Subcutaneous preadipocyte (primary cell): Measurements from ENCODE around the gene B3GAT3. TPM values are rescaled to one million over a fixed set of nuclear protein-coding genes. Genes with fewer than 3 reads are reported as not detected.

ENCODE experiments used
- small RNA-seq: library from RNA; depleted of rRNA; stranded (forward); fragments of <200 nt; gene quantifications from one replicate; pipeline ENCODE3, GENCODE V24; 2012
- total RNA-seq: library from RNA; depleted of rRNA; stranded (reverse); fragments of >200 nt; gene quantifications from 2 replicates; pipeline ENCODE4 v1.2.3, GENCODE V29; 2012

B3GAT3 gene
- total RNA-seq: 28.0 and 42.3 TPM in 2 replicates

DNA sequence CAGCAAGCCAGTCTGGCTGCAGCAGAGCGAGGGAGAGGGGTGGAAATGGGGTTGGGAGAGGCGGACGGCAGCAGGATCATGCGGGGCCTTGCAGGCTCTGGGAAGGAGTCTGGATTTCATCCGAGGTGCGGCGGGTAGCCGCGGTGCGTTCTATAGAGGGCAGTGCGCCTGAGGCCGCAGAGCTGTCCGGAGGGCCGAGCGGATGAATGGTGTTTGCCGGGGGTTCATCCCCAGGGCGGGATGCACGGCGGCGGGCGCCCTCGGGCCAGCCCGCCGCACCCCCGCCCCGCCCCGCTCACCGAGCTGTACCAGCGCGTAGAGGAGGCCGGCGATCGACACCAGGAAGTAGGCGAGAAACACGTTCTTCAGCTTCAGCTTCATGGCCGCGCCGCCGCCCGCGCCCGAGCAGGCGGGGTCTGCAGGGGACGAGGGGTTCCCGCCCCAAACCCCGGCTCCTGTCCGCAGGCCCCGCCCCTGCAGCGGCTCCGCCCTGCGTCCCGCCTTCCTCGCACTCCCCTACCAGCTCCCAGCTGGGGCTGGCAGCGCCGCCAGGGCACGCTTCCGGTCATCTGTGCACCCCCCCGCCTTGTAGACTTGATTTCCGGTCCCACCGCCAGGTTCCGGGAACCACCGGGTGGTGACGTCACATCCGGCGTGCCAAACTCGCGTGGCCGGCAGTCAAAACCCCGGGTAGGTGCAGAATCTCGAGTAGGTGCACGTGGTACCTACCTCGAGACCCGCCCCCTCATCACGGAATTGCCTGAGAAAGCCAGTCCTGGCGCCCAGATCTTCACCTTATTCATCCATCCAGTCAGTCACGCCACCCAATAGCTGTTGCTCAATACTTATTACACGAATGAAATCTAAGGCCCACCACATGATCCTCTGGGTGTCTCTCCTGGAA is at the start of gene B3GAT3:
Gene B3GAT3, minus strand, starts transcription at position 420 of the 904 bp plus-strand sequence. Its CDS starts 39 bp downstream, at position 381.

DNA sequence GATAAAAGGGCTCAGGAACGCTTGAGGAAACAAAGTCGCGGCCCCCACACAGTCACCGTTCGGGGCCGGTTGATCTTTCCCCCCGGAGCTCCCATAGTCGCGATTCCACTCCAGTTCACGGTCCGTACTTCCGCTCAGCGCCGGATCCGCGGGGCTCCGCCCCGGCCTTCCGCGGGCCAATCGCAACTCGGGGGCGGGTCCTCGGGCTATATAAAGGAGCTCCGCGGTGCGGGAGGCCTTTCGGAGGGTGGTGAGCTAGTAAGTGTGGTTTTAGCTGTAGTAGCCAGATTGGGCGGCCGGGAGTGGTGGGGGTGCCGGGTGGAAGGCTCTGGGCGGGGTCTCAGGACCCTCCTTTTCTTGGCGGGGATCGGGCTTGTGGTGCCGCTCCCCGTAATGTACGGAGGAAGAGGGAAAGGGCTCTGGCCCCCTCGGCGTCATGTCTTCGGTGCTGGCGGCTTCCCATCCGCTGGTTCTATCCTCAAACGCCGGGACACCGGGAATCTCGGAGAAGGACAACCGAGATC is 43.4 kb upstream of the B3GAT3 start, which contains the start of the genes C11orf98 and CSKMT:
Gene C11orf98, minus strand, starts transcription at position 136 of the 524 bp plus-strand sequence. Its CDS starts 41 bp downstream, at position 95.
Gene CSKMT, plus strand, starts transcription at position 238 of the 524 bp plus-strand sequence. CDS start 568 bp downstream, outside the sequence.

DNA sequence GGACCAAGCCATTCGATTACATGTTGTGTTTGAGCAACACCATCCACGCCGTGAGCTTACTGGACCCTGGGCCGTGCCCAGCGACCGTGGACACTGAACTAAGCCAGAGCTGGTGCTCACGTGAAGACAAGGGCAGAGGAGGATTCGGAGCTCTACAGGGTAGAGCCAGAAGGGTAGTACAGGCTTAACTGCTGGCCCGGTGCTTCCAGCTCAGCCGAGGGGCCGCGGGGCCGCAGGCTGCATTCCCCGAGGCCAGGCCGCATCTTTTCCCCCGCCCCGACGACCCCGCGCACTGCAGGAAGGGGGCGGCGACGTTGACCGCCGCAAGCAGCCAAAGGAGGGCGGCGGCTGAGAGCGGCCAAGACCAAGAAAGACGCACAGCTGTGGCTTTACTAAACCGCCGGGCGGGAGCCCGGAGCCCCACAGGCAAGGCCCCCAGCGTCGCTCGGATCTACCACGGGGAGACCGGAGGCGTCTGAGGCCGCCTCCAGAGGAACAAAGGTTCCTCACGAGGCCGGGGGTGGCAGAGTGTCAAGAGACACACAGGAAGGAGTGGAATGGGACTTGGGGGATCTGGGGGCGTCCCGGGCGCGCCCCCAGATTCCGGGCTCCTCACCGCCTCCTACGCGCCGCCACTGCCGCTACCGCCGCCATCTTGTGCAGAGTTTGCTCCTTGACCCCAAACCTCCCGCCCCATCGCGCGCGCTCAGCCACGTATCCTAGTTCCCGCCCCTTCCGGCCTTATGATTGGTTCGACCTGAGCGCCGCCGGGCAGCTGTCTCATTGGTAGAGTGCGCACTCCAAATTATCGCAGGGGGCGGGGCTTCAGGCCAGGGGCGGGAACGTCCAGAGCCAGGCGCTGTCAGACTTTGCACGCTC is 24.4 kb upstream of the B3GAT3 start, which contains the start of gene GANAB:
Gene GANAB, minus strand, starts transcription at position 668 of the 879 bp plus-strand sequence. Its CDS starts 14 bp downstream, at position 654.

GRCh38 chr11:62612366-62613290 is 9.2 kb downstream of the B3GAT3 start, which contains the start of the genes EML3 and ROM1:
TSS of gene EML3 (minus strand) at chr11:62612775. CDS start at chr11:62612457, 318 bp downstream.
TSS of gene ROM1 (plus strand) at chr11:62613257. CDS start at chr11:62613282, 25 bp downstream.

DNA sequence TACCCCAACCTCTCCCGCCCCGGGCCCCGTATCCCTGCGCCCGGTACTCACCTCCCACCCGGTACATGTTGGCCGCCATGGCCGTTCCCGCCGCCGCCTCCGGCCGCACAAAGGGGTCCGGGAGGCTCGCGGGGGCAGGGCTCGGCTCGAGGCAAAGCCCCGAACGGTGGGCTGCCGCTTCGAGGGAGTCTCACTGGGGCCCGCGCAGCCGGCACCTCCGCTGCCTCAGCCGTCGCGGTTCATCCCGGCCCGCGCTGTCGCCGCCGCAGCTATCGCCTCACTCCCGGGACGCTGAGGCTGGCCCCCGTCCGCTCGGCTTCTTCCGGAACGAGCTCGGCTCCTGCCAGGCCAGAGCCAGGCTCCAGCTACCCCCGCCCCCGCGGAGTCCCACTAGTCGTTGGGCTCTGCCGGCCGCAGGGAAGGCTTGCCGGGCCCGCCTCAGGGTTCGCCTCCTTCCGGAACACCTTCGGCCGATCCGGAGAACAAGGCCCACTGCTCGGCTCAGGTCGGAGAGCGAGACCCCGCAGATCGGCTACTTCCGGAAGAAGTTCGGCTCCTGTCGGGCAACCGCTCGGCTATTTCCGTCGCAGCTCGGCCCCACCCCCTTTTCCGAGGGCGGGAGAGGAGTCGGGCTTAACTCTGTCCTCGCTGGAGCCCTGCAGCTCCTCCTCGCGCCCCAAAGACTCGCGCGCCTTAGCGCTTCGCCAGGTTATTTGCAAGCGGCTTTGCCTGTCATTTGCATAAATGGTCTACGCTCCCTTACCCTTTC is 20.2 kb downstream of the B3GAT3 start, which contains the start of gene MTA2:
Gene MTA2, minus strand, starts transcription at position 494 of the 769 bp plus-strand sequence. Its CDS starts 415 bp downstream, at position 79.

GRCh38 chr11:62591448-62592145 is 30.2 kb downstream of the B3GAT3 start, which contains the start of gene TUT1:
TSS of gene TUT1 (minus strand) at chr11:62591523. CDS start at chr11:62591485, 38 bp downstream.

DNA sequence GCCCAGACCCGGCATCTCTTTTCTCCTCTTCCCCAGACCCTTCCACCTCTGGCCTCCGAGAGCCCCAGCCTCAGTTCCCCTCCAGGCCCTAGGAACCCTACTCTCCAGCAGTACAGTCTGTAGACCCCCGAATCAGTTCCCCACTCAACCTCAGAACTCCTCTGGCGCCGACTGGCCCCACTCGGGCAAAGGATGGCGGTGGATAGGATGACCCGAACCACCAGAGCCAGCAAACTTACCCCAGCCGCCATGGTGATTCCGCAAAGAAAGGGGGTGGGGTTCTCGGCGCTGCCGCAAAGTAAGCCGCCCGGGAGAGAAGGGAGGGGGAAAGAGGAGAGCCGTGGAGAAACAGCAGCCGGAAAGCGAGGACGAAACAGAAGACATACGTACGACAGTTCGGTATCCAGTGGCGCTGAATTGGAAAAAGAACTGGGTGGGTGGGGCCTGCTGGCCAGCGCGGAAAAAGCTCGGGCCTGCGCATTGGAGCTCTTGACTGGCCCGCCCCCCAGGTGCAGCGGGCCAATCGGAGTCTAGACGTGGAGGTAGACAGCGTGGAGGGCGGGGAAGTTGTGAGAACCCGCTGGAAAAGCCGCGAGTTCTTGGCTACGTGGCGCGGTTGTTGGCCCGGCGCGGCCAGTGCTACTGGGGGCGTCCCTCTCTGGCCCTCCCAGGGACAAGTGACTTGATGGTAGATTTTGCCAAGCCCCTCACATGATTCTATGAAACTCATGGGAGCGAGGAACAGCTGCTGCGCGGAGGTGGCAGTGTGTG is 48.0 kb downstream of the B3GAT3 start, which contains the start of gene EEF1G:
Gene EEF1G, minus strand, starts transcription at position 300 of the 771 bp plus-strand sequence. Its CDS starts 49 bp downstream, at position 251.

Small RNA genes lying within 50 kb of the gene (small RNA-seq; reads per million reads assigned to genes)
- gene AP001458.1 (not detected), gene MIR6747 (0.11 reads per million), gene SNORA57 (not detected)

Other genes with a start within 250 kb of the B3GAT3 start
- gene SCGB1A1, start 203.0 kb downstream of the B3GAT3 start, total RNA-seq: not detected in 2 replicates
- 800 and 1,162 TPM in 2 replicates for gene AHNAK, start 75.2 kb downstream of the B3GAT3 start, total RNA-seq
- gene EEF1G, start 48.1 kb downstream of the B3GAT3 start, total RNA-seq: 828 and 1,333 TPM in 2 replicates
- 4.8 and 7.6 TPM in 2 replicates for gene TUT1, start 30.5 kb downstream of the B3GAT3 start, total RNA-seq
- gene MTA2, start 20.1 kb downstream of the B3GAT3 start, total RNA-seq: 95.2 and 143 TPM in 2 replicates
- 22.0 and 25.6 TPM in 2 replicates for gene EML3, start 9.2 kb downstream of the B3GAT3 start, total RNA-seq
- 3.1 and 4.4 TPM in 2 replicates for gene ROM1, start 8.7 kb downstream of the B3GAT3 start, total RNA-seq
- gene GANAB, start 24.6 kb upstream of the B3GAT3 start, total RNA-seq: 178 and 191 TPM in 2 replicates
- gene INTS5, start 31.3 kb upstream of the B3GAT3 start, total RNA-seq: 30.5 and 34.8 TPM in 2 replicates
- 24.8 and 29.4 TPM in 2 replicates for gene C11orf98, start 43.2 kb upstream of the B3GAT3 start, total RNA-seq
- gene CSKMT, start 43.3 kb upstream of the B3GAT3 start, total RNA-seq: 8.5 and 17.6 TPM in 2 replicates
- gene UQCC3, start 49.7 kb upstream of the B3GAT3 start, total RNA-seq: 7.8 and 9.2 TPM in 2 replicates
- 8.0 and 8.5 TPM in 2 replicates for gene LBHD1, start 50.3 kb upstream of the B3GAT3 start, total RNA-seq
- 70.6 and 99.2 TPM in 2 replicates for gene UBXN1, start 57.1 kb upstream of the B3GAT3 start, total RNA-seq
- gene LRRN4CL, start 67.5 kb upstream of the B3GAT3 start, total RNA-seq: 16.4 and 38.2 TPM in 2 replicates
- 36.0 and 43.4 TPM in 2 replicates for gene BSCL2, start 85.4 kb upstream of the B3GAT3 start, total RNA-seq
- not detected in 2 replicates for gene GNG3, start 85.7 kb upstream of the B3GAT3 start, total RNA-seq
- gene HNRNPUL2, start 105.5 kb upstream of the B3GAT3 start, total RNA-seq: 9.9 and 12.5 TPM in 2 replicates
- 32.3 and 36.0 TPM in 2 replicates for gene TTC9C, start 106.5 kb upstream of the B3GAT3 start, total RNA-seq
- 12.3 and 13.6 TPM in 2 replicates for gene ZBTB3, start 132.2 kb upstream of the B3GAT3 start, total RNA-seq
- gene POLR2G, start 139.6 kb upstream of the B3GAT3 start, total RNA-seq: 44.4 and 55.5 TPM in 2 replicates
- gene TAF6L, start 149.4 kb upstream of the B3GAT3 start, total RNA-seq: 14.7 and 19.5 TPM in 2 replicates
- 25.0 and 38.9 TPM in 2 replicates for gene TMEM179B, start 165.4 kb upstream of the B3GAT3 start, total RNA-seq
- gene TMEM223, start 170.0 kb upstream of the B3GAT3 start, total RNA-seq: 15.8 and 18.4 TPM in 2 replicates
- gene NXF1, start 183.5 kb upstream of the B3GAT3 start, total RNA-seq: 24.2 and 26.1 TPM in 2 replicates
- gene STX5, start 210.1 kb upstream of the B3GAT3 start, total RNA-seq: 31.5 and 36.0 TPM in 2 replicates
- gene TEX54, start 210.9 kb upstream of the B3GAT3 start, total RNA-seq: not detected in 2 replicates
- gene WDR74, start 217.6 kb upstream of the B3GAT3 start, total RNA-seq: 63.9 and 71.0 TPM in 2 replicates